HG03159 (cell line): ENCODE data around the gene CNTN6.

ENCODE experiments used
- ATAC-seq: cut with Tn5 transposase; IDR thresholded peaks from one replicate; pipeline ENCODE4 v1.9.1; 2021; ENCODE audit warnings: mild to moderate bottlenecking, moderate library complexity; ENCODE audit not compliant: unreplicated experiment

Gene CNTN6

DNA sequence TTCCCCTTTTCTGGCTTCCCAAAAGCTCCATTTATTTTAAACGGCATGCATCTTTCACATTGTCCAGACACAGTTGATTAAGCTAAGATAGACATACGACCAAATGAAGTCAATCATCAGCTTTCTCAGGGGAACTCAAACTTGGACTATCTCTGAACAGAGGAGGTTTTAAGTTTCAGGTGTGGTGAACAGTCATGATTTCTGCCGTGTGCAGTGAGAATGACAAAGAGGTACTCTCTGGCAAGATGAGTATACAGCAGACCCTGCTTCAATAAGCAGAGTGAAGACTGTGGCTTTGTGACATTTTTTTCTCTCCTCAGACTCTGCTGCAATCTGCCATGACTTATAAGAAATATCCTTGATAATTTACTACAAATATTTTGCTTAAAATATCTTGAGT, 307.7 kb downstream of the CNTN6 start:
- no peak for ATAC-seq

DNA sequence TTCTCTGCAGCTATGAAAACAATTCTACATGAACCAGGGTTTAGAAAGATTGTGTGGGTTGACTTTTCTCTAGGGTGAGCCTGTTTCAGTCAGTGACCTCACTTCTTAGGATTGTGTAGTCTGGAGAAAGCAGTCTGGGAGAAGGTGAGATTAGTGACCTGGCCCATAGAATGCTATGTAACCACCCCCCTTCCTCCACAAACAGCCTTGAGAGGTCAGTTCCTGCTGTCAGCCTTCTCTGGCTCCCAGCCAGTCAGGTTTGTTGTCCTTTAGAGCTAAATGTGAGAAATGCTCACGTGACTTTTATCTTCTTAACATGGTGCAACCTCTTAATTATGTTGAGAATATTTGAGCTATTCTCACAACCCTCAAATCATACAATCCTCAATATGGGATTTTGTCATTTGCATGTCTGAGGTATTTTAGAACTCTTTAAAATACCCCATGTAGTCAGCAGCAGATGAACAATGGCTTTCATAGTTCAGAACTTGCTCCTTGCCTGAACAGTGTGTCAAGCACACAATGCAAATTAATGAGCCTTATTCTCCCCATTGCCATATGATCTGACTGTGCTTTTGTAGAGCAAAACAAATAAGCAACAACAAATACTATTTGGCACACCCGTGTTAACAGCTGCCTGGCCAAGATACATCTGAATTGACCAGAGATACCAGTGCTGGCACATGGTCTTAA, 311.6 kb downstream of the CNTN6 start:
- ATAC-seq, result no peak

DNA sequence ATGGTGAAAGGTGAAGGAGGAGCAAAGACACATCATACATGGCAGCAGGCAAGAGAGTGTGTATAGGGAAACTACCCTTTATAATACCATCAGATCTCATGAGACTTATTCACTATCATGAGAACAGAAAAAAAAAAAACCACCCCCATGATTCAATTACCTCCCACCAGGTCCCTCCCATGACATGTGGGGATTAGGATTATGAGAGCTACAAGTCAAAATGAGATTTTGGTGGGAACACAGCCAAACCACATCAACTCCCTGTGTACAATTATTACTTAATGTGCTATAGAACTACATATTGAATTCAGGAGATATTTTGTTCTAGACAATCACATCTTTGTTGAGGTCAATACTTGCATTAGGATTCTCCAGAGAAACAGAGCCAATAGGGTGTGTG, 313.4 kb downstream of the CNTN6 start:
- ATAC-seq, result no peak

DNA sequence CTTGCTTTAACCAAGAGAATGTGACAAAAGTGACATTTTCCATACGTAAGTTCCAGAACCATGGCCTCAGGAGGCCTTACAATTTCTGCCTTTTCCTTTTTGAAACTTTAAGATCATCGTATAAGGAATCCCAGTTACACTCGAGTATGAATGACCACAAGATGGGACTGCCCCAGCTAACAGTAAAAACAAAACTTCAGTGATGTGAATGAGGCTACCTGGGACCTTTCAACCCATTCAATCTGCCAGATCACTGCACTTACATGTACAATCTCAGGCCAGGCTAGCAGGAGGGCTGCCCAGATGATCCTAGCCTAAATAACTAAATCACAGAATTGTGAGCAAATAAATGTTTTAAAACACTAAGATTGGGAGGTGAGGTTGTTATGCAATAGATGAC, 328.8 kb downstream of the CNTN6 start:
- ATAC-seq, result no peak

DNA sequence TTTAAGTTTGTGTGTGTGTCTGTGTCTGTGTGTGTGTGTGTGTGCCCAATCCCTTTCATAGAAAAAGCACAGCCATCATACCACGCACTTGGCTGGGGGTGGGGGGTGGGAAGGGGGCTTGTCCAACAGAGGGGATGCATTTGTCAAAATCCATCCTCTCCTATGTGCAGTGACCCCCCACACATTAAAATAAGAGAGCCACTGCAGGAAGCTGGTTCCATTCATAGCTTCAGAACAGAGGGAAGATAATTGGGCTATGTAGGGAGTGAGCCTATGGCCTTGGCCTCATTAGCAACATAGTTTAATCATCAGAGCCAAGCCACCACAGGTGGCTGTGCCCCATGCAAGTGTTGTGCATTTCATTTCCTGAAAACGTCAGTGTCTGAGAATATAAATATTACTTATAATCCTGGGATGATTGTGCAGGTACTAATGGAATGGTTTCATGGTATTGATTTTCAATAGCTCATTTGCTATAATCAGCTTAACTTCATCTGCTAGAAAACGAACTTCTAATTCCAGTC, 330.8 kb downstream of the CNTN6 start:
- ATAC-seq, result no peak

DNA sequence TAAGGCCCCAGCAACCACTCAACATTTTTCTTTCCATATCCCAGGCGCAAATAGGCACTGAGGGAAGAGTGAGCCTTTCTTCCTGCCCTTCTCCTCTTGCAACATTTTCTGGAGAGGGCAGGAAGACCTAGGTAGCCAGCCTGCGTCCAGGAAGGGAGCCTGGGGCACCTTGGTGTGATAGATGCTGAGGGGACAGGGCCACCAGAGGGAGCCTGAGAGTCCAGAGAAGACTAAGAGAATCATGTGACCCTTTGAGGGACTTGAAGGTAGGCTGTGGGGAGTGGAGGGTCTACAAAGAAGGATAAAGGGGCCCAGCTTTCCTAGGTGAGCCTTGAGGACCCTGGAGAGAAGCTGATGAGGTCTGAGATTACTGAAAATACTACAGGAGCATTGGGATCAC, 346.6 kb downstream of the CNTN6 start:
- ATAC-seq, result no peak

DNA sequence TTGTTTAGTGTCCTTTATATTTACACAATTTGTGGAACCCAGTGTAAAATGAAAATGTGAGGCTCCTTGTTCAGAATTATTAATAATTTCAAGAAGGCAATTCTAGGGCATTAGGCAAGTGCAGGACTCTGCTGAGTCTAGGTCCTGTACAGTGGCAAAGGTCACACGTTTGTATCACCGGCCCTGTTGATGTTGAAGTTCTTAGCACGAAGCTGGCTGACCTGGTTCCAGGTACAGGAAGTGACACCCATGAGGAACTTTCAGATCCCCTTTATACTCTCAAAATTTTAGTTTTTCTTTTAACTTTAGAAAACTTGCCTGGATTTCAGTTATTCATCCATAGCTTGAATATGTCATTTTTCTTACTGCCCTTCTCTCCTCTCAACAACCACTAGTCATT, 349.4 kb downstream of the CNTN6 start:
- peak; percentile 48 for ATAC-seq

DNA sequence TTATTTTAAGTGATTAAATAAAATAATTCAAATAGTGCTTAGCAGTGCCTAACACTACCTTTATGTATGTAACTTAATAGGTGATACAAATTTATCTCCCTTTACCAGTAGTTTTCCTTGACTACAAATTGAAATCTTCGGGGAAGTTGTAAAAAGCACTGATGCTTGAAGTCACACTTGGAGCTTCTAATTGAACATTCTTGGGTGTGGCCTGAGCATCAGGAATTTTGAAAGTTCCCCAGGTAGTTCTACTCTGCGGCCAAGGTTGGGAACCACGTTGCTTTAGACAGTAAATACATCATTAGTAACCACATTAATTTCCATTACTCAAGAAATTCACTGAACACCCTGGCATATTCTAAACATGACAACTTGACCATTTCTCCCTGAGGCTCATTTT, 351.4 kb downstream of the CNTN6 start:
- no peak for ATAC-seq

DNA sequence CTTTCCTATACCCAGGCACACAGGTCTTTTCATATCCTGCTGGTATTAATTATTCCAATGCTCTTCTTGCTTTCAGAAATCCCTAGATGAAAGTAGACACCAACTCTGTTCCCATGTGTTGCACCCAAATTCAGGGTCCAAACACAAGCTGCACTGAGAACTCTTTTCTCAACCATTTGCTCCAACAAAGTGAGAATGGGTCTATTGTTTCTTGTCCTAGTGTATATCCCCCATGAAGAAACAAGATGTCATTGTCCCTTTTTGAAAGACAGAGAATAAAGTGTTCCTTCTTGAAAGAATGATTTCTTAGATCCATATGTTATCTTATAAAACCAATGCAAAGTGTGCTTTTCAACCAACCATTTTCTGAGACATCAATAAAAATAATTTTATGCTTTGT, 353.7 kb downstream of the CNTN6 start:
- no peak for ATAC-seq

DNA sequence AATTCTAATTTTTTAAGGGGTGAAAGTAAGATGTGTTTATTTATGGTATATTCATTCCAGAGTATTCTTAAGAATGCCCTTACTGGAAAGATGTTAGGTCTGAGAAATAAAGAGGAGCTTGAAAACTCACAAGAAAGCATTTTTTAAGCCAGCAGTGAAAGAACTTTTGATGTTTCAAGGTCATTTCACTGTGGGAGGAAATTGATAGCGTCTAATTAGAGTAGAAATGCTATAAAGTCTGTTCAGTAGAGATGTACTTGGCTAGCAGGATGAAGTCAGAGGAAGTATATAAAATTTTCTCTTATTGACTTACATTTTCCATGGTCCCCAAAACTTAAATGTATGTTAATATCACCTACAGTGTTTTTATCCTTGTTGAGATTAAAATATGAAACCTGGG, 354.6 kb downstream of the CNTN6 start:
- no peak for ATAC-seq

DNA sequence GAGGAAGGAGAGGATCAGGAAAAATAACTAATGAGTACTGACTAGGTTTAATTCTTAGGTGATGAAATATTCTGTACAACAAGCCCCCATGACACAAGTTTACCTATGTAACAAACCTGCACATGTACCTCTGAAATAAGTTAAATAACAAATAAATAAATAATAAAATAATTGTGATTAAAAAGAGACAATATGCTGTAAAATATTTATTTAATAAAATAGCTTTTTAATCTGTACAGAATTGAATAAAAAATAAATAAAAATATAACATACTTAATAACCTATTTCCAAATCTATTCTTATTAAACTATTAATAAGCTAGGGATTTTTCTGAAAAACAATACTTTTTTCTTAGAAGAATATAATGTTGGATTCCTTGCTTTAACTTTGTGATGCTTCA, 355.6 kb downstream of the CNTN6 start:
- no peak for ATAC-seq
